GM11168 (cell line): ENCODE data around the gene SMAP2.

Experiments
- in situ Hi-C: fragments of 300-500 bp; cut with MboI; formaldehyde crosslinking; loops from one replicate; pipeline ENCODE4 v1.12.0; 2022; ENCODE audit warnings: low sequenced_read_pairs; ENCODE audit not compliant: unreplicated experiment

SMAP2 gene

GRCh38 chr1:40451238-40451585, 77.7 kb downstream of the SMAP2 start:
- in situ Hi-C loops = no loop called here

DNA sequence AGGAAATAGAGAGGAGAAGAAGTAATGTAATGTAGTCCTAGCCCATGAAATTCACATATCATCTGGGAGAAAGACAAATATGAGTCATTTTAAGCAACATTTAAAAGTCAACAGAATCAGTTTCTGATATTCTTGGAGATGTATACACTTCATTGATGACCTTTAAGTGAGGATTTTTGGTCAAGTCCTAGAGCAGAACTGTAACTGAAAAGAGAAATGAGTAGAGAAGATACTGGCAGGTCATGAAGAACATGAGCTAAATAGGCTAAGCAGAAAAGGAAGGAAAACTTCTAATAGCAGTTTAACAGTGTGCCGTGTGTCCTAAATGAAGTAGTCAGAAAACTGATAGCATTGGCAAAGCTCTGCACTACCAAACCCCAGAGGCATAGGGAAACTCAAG, 81.3 kb downstream of the SMAP2 start:
- in situ Hi-C loops = no loop called here

- in situ Hi-C loops = no loop called here
Measured at GRCh38 chr1:40462956-40463590, 89.5 kb downstream of the SMAP2 start.

DNA sequence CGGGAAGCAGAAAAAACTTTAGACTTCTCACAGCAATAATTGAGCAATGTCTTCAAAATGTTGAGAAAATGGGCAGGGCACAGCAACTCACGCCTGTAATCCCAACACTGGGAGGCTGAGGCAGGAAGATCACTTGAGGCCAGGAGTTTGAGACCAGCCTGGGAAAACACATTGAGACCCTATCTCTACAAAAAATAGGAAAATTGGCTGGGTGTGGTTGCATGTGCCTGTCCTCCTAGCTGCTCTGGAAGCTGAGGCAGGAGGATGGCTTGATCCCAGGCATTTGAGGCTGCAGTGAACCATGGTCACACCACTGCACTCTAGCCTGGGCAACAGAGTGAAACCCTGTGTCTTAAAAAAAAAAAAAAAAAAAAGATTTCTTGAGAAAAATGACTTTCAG, 95.8 kb downstream of the SMAP2 start:
- in situ Hi-C loops = no loop called here
